GM18505 (cell line): ENCODE measurements around the gene EGFL8.
"Not testable (repeated sequence)": the region's sequence is repeated elsewhere in the genome, so short reads cannot be mapped to it uniquely, and the experiment has no call there.

ENCODE experiments used
- ATAC-seq: cut with Tn5 transposase; IDR thresholded peaks from one replicate; pipeline ENCODE4 v1.9.1; 2021; ENCODE audit not compliant: unreplicated experiment
- POLR2A ChIP-seq: IDR thresholded peaks from 4 replicates; pipeline ENCODE4 v1.6.1; 2011; ENCODE audit warnings: borderline replicate concordance; ENCODE audit not compliant: insufficient read depth, insufficient read length; ENCODE audit errors: extremely low read depth

The EGFL8 gene

GRCh38 chr6:32187009-32187709, 22.8 kb downstream of the EGFL8 start:
- no peak for ATAC-seq
- TF ChIP-seq POLR2A = no peak

DNA sequence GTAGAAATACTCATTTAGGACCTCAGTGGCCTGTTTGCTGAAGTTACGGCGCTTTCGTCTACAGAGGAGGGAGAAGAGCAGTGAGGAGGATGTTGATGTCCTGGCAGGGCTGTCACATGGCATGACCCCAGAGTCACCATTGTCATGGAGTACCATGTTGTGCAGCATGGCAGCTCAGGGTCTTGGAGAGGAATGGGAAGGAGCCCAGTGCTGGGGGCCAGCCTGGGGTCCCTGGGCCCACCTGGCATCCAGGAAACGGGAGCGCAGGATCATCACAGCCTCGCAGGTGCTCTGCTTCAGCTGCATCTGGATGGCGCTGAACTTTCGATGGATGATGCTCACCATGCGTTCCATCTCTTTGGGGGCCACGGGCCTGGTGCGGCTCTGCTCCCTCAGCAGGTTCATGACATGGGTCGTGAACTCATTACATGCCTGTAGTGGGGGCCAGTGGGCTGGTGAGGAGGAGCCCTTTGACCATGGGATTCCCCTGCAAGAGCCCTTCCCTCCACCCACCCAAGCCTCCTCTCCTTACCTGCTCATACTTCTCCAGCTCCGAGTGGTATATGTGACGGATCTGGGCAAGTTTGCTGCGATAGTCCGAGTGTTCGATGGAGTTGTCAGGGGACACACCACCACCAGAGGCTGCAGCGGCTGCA, 23.5 kb downstream of the EGFL8 start:
- not testable (repeated sequence) for ATAC-seq

- TF ChIP-seq POLR2A = no peak
- no peak for ATAC-seq
Measured at GRCh38 chr6:32188381-32189068, 24.1 kb downstream of the EGFL8 start.

DNA sequence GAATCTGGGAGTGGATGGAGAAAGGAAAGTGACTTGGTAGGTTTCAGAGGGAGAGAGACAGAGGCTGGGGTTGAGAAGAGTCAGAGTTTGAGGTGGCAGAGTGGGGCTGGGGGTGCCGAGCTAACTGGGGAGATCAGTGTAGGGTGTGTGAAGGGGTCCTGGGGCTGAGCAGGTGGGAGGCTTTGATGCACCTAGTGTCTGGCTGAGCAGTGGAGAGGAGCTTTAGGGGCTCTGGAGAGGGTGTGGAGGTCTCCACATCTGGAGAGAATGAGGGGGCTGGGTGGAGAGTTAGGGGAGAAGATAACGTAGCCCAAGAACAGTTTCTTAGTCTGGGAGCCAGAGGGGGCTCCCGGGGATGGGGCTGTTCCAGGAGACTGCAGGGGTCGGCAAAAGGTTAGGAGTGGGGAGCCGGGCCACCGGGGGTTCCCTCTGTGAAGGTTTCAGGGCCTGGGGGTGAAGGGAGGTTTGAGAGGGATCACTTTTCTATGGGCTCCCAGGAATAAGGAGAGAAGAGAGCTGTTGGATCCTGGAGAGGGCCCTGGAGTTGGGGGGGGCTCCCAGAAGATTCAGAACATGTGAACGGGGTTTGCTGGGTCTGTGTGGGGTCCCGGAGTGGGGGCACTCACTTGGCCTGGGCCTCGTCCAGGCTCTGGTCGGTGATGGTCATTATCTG, 24.8 kb downstream of the EGFL8 start:
- ATAC-seq = no peak
- no peak for TF ChIP-seq POLR2A

GRCh38 chr6:32189742-32190053, 25.3 kb downstream of the EGFL8 start:
- ATAC-seq = no peak
- TF ChIP-seq POLR2A = no peak

GRCh38 chr6:32190054-32190851, 25.9 kb downstream of the EGFL8 start, which contains the start of gene PBX2:
Gene PBX2 (minus strand): TSS chr6:32190202. CDS start chr6:32189915, 287 bp downstream.
- peak; percentile 84 for TF ChIP-seq POLR2A

DNA sequence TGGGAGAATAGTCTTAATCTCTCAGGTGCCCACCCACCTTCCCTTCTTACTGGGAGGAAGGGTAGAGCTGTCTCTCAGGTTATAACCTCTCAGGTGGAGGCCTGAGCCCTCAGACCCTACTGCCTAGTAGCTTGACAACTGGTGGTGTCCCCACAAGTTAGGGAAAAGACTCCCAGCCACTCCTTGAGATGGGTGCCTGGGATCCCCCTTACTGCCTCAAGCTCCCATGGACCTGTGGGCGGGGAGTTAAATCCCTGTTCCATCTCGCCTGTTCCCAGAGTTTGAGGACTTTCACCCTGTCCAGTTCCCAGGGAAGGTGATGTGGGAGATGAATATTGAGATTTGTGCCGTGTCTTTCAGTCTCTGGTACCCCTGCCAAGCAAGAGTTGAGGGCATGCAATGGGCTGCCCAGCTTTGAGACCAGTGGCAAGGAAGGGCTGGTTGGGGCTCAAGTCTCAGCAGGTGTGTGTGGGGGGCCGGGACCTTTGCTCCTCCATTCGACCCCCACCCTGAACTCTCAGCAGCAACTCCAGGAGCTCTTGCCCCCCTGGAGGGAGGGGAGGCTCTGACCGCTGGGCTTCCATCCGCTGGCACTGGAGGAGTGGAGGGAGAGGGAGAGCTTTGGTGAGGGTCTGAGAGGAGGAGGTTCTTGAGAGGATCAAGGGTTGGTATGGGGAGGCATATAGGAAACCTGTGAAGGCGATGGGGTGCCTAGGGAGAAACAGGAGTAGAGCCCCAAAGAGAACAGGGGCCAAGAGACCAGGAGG, 26.7 kb downstream of the EGFL8 start:
- ATAC-seq = no peak
- TF ChIP-seq POLR2A = no peak

More at GRCh38 chr6:32190054-32190851, 25.9 kb downstream of the EGFL8 start, which contains the start of gene PBX2:
- peak; percentile 59 for ATAC-seq

- no peak for ATAC-seq
- peak; percentile 41 for TF ChIP-seq POLR2A
Measured at GRCh38 chr6:32191696-32192607, 27.6 kb downstream of the EGFL8 start.

DNA sequence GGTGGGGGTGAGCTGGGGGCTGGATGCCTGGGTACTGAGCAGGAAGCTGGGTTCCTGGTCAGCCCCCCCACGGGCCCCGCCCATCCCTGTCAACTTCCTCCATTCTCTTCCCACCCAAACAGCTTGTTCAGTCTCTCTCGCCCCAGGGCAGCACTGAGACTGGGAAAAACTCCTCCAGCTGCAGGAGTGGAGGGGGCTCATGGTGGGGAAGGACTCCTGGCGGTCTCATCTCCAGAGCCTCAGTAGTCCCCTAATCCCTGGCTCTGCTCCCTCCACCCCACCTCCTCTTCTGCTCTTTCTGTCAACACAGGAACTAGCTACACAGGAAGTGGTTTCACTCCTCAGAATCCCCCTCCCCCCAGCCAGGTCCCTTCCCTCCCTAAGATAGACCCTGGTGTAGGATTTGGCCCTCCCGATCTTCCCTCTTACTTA, 28.2 kb downstream of the EGFL8 start, which contains the start of gene GPSM3:
Gene GPSM3 (minus strand): TSS at position 36 of the 432 bp plus-strand sequence. CDS start 130 bp downstream, outside the sequence.
- no peak for ATAC-seq
- peak; percentile 72 for TF ChIP-seq POLR2A

DNA sequence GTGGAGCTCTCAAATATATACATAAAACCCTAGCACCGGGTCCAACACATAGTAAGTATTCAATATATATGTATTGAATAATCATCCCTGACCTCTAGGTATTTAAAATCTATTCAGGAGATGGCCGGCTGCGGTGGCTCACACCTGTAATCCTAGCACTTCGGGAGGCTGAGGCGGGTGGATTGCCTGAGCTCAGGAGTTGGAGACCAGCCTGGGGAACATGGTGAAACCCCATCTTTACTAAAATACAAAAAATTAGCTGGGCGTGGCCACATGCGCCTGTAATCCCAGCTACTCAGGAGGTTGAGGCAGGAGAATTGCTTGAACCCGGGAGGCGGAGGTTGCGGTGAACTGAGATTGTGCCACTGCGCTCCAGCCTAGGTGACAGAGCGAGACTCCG, 28.7 kb downstream of the EGFL8 start:
- not testable (repeated sequence) for ATAC-seq

GRCh38 chr6:32194388-32194787, 30.0 kb downstream of the EGFL8 start:
- no peak for TF ChIP-seq POLR2A
- ATAC-seq = no peak
